Thoracic aorta (tissue), 2 donors: ENCODE results near the gene KLK13. TPM values are rescaled to one million over a fixed set of nuclear protein-coding genes. Genes with fewer than 3 reads are reported as not detected.

Experiments used
- ATAC-seq: fragments of 150-250 bp; one replicate; pipeline ENCODE4 v1.8.0; 2017; ENCODE audit warnings: low read depth; ENCODE audit not compliant: insufficient number of reproducible peaks, low FRiP score
- DNase-seq: peaks from one replicate; pipeline ENCODE4 v3.0.0-alpha.2; 2020; ENCODE audit warnings: low spot score
- H3K27ac ChIP-seq, 2 donors: fragments of 200-600 bp; sonication (generic); 1 replicate in 1 of 2; 2 replicates in 1 of 2; pipeline ENCODE4 v1.5.1; 2016; ENCODE audit warnings: mild to moderate bottlenecking in 2 of 2, moderate library complexity in 2 of 2
- H3K27me3 ChIP-seq: fragments of 200-600 bp; sonication (generic); replicated peaks from 2 replicates; pipeline ENCODE4 v1.6.0; 2016; ENCODE audit warnings: mild to moderate bottlenecking; ENCODE audit not compliant: insufficient read depth
- H3K36me3 ChIP-seq: fragments of 200-600 bp; sonication (generic); one replicate; pipeline ENCODE4 v1.5.1; 2016
- H3K4me1 ChIP-seq, 2 donors: fragments of 200-600 bp; sonication (generic); 1 replicate in 1 of 2; 2 replicates in 1 of 2; pipeline versions ENCODE4 v1.5.1 to v1.6.0; 2016; ENCODE audit warnings: low read depth in 2 of 2, mild to moderate bottlenecking in 1 of 2; ENCODE audit not compliant: control insufficient read depth in 1 of 2
- H3K4me3 ChIP-seq: fragments of 200-600 bp; sonication (generic); 2 replicates; pipeline ENCODE4 v1.5.1; 2016; ENCODE audit warnings: mild to moderate bottlenecking
- H3K9me3 ChIP-seq: fragments of 200-600 bp; sonication (generic); 2 replicates; pipeline ENCODE4 v1.5.1; 2016
- total RNA-seq, 2 donors: library from RNA; depleted of rRNA; stranded (reverse); fragments of >200 nt; gene quantifications; one replicate each; pipeline versions ENCODE4 v1.1.0 to v1.2.3, GENCODE V29; 2016
- TF ChIP-seq, protein P1 (sequence below): fragments of 200-600 bp; sonication (generic); IDR thresholded peaks from one replicate; pipeline ENCODE4 v1.5.1; 2019; ENCODE audit warnings: antibody characterized with exemption

KLK13 gene
- total RNA-seq, 2 donors from 2014 or later: not detected

GRCh38 chr19:51084505-51084904 is 19.6 kb upstream of the KLK13 start:
- TF ChIP-seq, protein P1, sequence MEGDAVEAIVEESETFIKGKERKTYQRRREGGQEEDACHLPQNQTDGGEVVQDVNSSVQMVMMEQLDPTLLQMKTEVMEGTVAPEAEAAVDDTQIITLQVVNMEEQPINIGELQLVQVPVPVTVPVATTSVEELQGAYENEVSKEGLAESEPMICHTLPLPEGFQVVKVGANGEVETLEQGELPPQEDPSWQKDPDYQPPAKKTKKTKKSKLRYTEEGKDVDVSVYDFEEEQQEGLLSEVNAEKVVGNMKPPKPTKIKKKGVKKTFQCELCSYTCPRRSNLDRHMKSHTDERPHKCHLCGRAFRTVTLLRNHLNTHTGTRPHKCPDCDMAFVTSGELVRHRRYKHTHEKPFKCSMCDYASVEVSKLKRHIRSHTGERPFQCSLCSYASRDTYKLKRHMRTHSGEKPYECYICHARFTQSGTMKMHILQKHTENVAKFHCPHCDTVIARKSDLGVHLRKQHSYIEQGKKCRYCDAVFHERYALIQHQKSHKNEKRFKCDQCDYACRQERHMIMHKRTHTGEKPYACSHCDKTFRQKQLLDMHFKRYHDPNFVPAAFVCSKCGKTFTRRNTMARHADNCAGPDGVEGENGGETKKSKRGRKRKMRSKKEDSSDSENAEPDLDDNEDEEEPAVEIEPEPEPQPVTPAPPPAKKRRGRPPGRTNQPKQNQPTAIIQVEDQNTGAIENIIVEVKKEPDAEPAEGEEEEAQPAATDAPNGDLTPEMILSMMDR: no peak
- ATAC-seq (no peak), DNase-seq (no peak)
- Histone ChIP-seq H3K9me3 (no peaks in the 10 kb centered on the region), H3K27ac (no peak overlapping the region), H3K4me1 (no peaks in the 10 kb centered on the region), H3K27me3 (no peaks in the 10 kb centered on the region), H3K4me3 (no peak overlapping the region), H3K36me3 (no peaks in the 10 kb centered on the region)

DNA sequence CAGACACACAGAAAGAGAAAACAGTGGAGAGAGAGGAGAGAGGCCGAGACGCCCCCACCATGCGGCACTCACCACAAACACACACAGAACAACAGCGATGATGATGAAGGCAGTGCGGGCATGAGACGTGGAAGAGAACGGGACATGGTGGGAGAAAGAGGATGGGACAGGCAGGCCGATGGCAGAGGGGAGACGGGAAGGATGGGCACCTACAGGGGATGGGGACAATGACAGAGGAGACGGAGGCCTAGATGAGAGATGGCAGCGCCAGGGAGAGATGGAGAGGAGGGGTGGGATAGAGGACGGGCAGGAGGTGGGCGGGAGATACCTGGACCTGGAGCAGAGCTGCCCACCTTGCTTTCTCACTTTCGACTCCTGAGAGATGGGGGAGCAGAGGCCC is 18.9 kb upstream of the KLK13 start:
- H3K27me3 ChIP-seq: no peaks in the 10 kb centered on the region
- ATAC-seq (no peak), DNase-seq (no peak)
- TF ChIP-seq, protein P1: no peak
- no peaks in the 10 kb centered on the region for H3K36me3 ChIP-seq
- H3K9me3 ChIP-seq: no peaks in the 10 kb centered on the region
- H3K27ac ChIP-seq: no peak overlapping the region
- no peaks in the 10 kb centered on the region for H3K4me1 ChIP-seq
- no peak overlapping the region for H3K4me3 ChIP-seq

DNA sequence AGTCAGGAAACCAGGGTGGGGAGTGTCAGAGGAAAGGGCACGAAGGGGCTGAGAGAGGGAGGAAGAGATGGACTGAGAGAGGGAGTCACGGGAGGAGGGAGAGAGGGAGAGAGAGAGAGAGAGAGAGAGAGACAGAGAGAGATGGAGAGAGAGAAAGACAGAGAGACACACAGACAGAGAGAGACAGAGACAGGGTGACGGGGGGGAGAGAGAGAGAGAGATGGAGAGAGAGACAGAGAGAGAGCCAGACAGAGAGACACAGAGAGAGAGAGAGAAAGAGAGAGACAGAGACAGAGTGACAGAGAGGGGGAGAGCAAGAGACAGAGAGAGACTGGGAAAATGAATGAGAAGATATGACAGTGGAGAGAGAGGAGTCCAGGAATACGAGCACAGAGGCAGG is 18.3 kb upstream of the KLK13 start:
- no peaks in the 10 kb centered on the region for H3K36me3 ChIP-seq
- TF ChIP-seq, protein P1: no peak
- no peaks in the 10 kb centered on the region for H3K9me3 ChIP-seq
- no peak for ATAC-seq
- no peak overlapping the region for H3K4me3 ChIP-seq
- no peak overlapping the region for H3K27ac ChIP-seq
- H3K4me1 ChIP-seq: no peaks in the 10 kb centered on the region
- no peak for DNase-seq
- no peaks in the 10 kb centered on the region for H3K27me3 ChIP-seq

DNA sequence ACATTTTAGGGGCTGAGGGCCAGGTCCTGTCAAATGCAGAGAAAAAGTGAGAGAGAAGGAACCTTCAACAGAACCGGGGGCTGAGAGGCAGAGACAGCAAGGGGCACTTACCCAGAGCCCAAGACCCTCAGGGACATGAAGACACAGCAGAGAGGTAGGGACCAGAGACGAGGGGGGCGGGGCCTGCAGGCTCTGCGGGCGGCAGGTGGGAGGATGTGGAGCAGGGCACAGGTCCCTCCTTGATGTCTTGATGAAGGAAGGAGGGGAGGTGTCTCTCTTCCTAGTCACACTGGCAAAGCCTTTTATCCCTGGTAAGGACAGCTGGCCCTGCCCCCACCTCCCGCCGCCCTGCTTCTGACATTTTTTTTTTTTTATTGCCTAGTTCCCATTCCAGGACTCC is 17.7 kb upstream of the KLK13 start, which contains the start of gene KLK14:
Gene KLK14 (minus strand): TSS at position 277 of the 400 bp plus-strand sequence. CDS start 273 bp downstream, at position 4.
- no peaks in the 10 kb centered on the region for H3K9me3 ChIP-seq
- DNase-seq (no peak), ATAC-seq (no peak)
- TF ChIP-seq, protein P1: no peak
- no peaks in the 10 kb centered on the region for H3K36me3 ChIP-seq
- H3K27me3 ChIP-seq: no peaks in the 10 kb centered on the region
- no peaks in the 10 kb centered on the region for H3K4me1 ChIP-seq
- H3K4me3 ChIP-seq: no peak within 1 kb of the TSS
- no peak within 1 kb of the TSS for H3K27ac ChIP-seq

DNA sequence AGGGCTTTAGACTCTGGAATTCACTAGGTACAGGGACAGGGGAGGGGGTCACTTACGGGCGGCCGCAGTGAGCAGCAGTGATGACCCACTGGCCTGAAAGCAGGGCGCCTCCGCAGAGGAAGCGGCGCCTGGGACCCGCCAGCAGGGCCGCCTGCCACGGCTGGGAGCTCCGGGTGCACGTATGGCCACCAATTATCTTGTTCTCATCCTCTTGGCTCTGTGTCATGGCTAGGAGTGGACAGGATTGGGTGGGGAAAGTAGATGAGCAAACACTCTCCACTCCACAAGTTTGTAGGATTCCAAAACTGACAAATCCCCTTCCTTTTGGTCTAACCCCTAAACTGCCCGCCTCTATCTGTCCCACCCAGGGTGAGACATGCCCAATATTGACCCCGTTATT is 16.6 kb upstream of the KLK13 start:
- DNase-seq (no peak), ATAC-seq (no peak)
- Histone ChIP-seq H3K4me3 (no peak overlapping the region), H3K9me3 (no peaks in the 10 kb centered on the region), H3K27ac (no peak overlapping the region), H3K27me3 (no peaks in the 10 kb centered on the region), H3K4me1 (no peaks in the 10 kb centered on the region), H3K36me3 (no peaks in the 10 kb centered on the region)
- TF ChIP-seq, protein P1: no peak
